Peyer's patch (tissue), 4 donors: ENCODE results near the gene ASCC2.

ENCODE experiments used
- POLR2A ChIP-seq, 2 donors: fragments of 450-650 bp; IDR thresholded peaks; one replicate each; pipeline ENCODE4 v1.5.1; 2017; ENCODE audit warnings: antibody characterized with exemption in 2 of 2, mild to moderate bottlenecking in 2 of 2, moderate library complexity in 2 of 2
- TF ChIP-seq, protein P1 (sequence below), 6 experiments: fragments of 450-650 bp in 4 of 6; fragments of 200-600 bp in 2 of 6; sonication (generic) in 1 of 6; IDR thresholded peaks; one replicate each; pipeline ENCODE4 v1.5.1; 2017 to 2019; ENCODE audit warnings: antibody characterized with exemption in 6 of 6, mild to moderate bottlenecking in 3 of 6, moderate library complexity in 1 of 6

- TF ChIP-seq, protein P1, sequence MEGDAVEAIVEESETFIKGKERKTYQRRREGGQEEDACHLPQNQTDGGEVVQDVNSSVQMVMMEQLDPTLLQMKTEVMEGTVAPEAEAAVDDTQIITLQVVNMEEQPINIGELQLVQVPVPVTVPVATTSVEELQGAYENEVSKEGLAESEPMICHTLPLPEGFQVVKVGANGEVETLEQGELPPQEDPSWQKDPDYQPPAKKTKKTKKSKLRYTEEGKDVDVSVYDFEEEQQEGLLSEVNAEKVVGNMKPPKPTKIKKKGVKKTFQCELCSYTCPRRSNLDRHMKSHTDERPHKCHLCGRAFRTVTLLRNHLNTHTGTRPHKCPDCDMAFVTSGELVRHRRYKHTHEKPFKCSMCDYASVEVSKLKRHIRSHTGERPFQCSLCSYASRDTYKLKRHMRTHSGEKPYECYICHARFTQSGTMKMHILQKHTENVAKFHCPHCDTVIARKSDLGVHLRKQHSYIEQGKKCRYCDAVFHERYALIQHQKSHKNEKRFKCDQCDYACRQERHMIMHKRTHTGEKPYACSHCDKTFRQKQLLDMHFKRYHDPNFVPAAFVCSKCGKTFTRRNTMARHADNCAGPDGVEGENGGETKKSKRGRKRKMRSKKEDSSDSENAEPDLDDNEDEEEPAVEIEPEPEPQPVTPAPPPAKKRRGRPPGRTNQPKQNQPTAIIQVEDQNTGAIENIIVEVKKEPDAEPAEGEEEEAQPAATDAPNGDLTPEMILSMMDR (IDR thresholded peaks at IDR 0.05) = no peak
- TF ChIP-seq POLR2A (IDR thresholded peaks at IDR 0.05) = no peak
Measured at GRCh38 chr22:29882716-29883044, 44.6 kb upstream of the ASCC2 start.
